D721Med (cell line): Measurements from ENCODE around the gene NBEA.
A peak's percentile ranks its signal among the peaks of the same experiment; 100 is the strongest.

Experiments used
- DNase-seq: peaks from one replicate; pipeline ENCODE4 v3.0.0; 2011; ENCODE audit warnings: low spot score; ENCODE audit not compliant: insufficient read length
- FAIRE-seq: peaks from 2 replicates; lab custom pipeline; 2011; peaks lifted over from hg19 to GRCh38; lab: Jason Lieb, UNC
- TF ChIP-seq, protein P1 (sequence below): IDR thresholded peaks from 2 replicates; pipeline ENCODE4 v1.5.1; 2012; ENCODE audit warnings: mild to moderate bottlenecking, control low read depth; ENCODE audit not compliant: insufficient read depth; ENCODE audit errors: missing control alignments

Gene NBEA

DNA sequence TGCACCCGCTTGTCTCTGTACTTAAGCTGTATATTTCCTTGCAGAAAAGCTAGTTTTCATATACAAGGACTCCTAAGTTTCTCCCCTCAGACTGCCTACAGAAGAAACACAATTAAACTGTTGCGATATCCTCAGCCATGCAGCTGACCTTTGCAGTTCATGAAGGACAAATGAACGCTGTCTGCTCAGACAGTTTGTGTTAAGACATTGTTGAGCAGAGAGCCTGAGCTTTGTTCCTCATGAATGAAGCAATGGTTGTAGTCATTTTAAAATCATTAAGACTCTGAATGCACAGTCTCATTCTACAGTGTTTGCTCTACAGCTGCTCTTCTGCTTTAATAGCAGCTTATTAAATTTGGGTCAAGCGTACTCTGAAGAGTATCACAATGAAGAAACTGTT lies 557.6 kb downstream of the NBEA start:
- TF ChIP-seq, protein P1, sequence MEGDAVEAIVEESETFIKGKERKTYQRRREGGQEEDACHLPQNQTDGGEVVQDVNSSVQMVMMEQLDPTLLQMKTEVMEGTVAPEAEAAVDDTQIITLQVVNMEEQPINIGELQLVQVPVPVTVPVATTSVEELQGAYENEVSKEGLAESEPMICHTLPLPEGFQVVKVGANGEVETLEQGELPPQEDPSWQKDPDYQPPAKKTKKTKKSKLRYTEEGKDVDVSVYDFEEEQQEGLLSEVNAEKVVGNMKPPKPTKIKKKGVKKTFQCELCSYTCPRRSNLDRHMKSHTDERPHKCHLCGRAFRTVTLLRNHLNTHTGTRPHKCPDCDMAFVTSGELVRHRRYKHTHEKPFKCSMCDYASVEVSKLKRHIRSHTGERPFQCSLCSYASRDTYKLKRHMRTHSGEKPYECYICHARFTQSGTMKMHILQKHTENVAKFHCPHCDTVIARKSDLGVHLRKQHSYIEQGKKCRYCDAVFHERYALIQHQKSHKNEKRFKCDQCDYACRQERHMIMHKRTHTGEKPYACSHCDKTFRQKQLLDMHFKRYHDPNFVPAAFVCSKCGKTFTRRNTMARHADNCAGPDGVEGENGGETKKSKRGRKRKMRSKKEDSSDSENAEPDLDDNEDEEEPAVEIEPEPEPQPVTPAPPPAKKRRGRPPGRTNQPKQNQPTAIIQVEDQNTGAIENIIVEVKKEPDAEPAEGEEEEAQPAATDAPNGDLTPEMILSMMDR = no peak
- FAIRE-seq (peak; percentile 6), DNase-seq (no peak)

DNA sequence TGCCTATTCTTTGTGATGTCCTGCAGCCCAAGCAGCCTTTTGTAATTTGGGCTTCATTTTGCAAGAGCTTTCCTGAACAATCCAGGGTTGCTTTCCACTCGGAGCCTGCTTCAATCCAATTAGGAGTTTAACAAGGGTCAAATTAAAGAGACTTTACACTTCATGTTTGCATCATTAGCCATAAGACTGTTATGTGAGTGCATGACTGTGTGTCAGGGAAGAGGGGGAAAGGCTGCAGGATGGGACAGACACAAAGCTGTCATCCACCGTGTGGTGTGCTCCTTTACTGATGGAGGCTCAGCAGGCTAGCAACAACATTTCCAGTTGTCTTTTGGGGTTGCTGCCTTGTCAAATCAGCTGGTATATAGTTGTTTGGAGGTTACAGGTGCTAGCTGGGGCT lies 558.1 kb downstream of the NBEA start:
- DNase-seq (no peak), FAIRE-seq (no peak)
- TF ChIP-seq, protein P1 = no peak

DNA sequence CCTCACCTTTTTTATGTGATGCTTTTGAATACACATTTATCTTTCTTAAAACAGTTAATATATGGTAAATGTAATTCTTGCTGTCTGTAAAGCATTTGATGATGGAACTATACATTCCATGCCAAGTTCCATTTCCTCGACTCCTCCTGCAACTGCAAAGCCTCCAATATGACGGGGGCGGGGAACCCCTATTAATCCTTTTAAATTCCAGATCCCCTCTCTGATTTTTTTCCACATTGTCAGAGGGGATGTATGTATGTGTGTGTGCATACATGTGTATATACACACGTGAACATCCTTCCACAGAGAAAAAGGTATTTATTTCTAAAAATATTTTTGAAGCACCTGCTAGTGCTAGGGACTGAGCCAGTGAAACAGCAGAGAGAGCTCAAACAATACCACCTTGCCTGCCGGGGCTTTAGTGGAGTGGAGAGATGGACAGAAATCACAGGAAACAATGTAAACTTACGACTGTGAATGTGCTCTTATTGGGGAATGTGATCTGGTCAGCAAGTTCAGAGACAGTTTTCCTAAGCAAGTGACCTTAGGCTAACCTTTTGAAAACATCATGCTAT lies 559.7 kb downstream of the NBEA start:
- DNase-seq (no peak), FAIRE-seq (peak; percentile 66)
- TF ChIP-seq, protein P1 = no peak

DNA sequence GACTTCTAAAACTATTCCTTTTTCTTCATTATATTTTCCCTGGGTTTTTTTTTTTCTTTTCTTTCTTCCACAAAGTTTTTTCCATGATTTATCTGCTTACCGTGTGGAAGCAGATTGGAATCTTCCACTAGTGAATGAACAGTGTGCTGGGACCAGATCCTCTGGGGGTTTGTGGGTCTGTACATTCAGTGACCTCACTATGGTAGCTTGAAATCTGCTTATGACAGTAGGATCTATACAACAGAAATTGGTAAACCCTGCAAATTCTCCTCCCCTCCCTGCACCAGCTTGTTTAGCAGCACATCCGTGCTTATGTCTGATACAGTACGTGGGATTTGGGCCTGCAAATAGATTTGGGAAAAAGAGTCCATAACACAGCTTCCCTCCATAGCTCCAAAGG lies 560.4 kb downstream of the NBEA start:
- FAIRE-seq = peak; percentile 11
- TF ChIP-seq, protein P1 = no peak
- DNase-seq = no peak

DNA sequence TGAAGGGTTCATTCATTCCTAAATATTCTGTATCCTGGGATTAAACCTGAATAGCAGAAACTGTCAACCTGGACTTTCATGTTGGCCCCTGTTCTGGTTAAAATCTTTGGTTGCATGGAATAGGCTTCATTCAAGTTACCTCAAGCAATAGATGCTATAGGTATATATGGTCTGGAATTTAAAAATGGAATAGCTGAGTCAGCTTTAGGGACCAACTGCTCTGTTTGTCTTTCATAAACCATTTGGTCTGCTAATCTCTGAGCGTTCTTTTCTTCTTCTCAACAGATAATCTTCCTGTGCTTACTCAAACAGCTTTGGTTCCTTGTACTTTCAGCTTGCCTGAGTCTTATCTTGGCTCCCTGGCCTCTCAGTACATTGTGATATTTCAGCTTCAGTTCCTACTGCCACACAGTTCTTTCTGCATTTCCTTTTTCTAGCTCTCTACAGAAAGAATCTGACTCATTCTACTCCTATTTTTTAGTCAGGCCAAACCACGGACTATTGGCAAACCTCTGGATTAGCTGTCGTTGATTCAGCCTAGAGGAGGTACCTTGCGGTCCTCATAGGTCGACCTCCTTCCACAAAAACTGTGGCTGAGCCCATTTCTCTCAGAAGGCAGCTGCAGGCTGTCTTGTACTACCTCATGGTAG lies 570.3 kb downstream of the NBEA start:
- FAIRE-seq (peak; percentile 94), DNase-seq (no peak)
- TF ChIP-seq, protein P1 = no peak

DNA sequence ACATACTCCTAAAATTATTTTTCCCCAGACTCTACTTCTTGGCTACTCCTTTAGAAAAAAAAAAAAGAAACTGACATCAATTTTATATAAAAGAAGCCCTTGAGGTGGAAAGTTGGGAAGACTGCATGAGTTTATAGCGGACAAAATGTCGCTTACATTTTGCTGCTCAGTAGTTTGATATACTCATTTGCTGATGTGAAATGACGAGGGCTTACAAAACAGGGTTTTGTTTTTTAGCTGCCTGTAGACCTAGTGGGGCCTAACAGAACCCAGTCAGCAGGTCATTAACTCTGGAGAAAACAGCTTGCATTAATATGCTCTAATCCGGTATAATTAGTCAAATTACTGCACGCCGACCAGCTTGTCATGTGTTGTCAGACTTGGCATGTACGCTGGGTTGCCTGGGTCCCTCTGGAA lies 572.0 kb downstream of the NBEA start:
- no peak for DNase-seq
- peak; percentile 96 for FAIRE-seq
- TF ChIP-seq, protein P1 = no peak

DNA sequence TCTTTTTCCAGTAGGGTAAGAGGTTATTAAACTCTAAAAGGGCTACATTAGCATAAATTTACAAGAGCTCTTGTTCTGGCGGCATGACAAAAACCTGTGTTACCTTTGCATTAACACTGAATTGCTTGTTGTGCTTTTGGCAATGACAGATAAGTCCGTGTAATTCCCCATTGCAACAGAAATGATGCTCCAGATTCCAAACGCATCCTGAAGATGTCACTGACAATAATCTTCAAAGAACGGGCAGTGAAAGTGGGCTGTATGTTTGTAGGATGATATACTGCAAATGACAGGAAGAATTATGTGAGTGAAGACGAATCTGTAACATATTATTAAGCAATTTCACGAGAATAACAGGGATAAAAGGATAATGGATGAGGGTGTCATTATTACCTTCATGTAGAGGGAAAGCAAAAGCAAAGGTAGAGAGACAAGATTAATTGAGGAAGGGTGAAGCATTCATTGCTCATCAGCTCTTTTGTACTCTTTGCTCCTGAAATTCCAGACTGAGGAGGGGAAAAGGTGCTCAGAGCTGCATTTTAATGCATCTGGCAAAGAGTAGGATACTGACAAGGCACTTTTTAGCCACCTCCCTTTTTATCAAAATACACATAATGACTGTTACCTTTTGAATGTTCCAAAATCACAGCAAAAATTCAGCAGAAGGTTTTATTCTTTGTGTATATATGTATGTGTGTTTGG lies 572.9 kb downstream of the NBEA start:
- FAIRE-seq = peak; percentile 89
- TF ChIP-seq, protein P1 = no peak
- DNase-seq = no peak
